T-helper 1 cell treated with Interleukin-12 subunit alpha and Interleukin-12 subunit beta and Interleukin-4 antibody, amounts not matched to agents 30 μg/mL and 1 μg/mL, for 36 hours (primary cell): ENCODE measurements around the gene PCDHGA2.
"Not testable (repeated sequence)": the region's sequence is repeated elsewhere in the genome, so short reads cannot be mapped to it uniquely, and the experiment has no call there.

ENCODE experiments used
- H3K27ac Mint-ChIP-seq: one replicate; pipeline ENCODE4 v1.8.0; 2021; ENCODE audit warnings: mild to moderate bottlenecking, mixed read lengths
- H3K27me3 Mint-ChIP-seq: one replicate; pipeline ENCODE4 v1.8.0; 2021; ENCODE audit warnings: low read depth, mixed read lengths
- H3K36me3 Mint-ChIP-seq: one replicate; pipeline ENCODE4 v1.8.0; 2021; ENCODE audit warnings: low read depth, mixed read lengths
- H3K4me1 Mint-ChIP-seq: one replicate; pipeline ENCODE4 v1.8.0; 2021; ENCODE audit warnings: low read depth, mixed read lengths
- H3K4me3 Mint-ChIP-seq: one replicate; pipeline ENCODE4 v1.8.0; 2021; ENCODE audit warnings: mild to moderate bottlenecking, moderate library complexity, mixed read lengths
- H3K9me3 Mint-ChIP-seq: one replicate; pipeline ENCODE4 v1.8.0; 2021; ENCODE audit warnings: mixed read lengths

The PCDHGA2 gene

GRCh38 chr5:141384471-141385267 is 46.1 kb downstream of the PCDHGA2 start:
- no peaks in the 10 kb centered on the region for H3K4me1 Mint-ChIP-seq
- H3K4me3 Mint-ChIP-seq = no peak overlapping the region
- no peak overlapping the region for H3K27ac Mint-ChIP-seq
- peaks cover 2% of the 10 kb centered on the region for H3K36me3 Mint-ChIP-seq
- peaks cover 40% of the 10 kb centered on the region for H3K9me3 Mint-ChIP-seq
- peaks cover 35% of the 10 kb centered on the region for H3K27me3 Mint-ChIP-seq

- not testable (repeated sequence) for H3K36me3 Mint-ChIP-seq, H3K27ac Mint-ChIP-seq, H3K4me1 Mint-ChIP-seq, H3K4me3 Mint-ChIP-seq
- Mint-ChIP-seq H3K27me3 (peaks cover 28% of the 10 kb centered on the region), H3K9me3 (peaks cover 48% of the 10 kb centered on the region)
Measured at GRCh38 chr5:141387557-141388311, 49.2 kb downstream of the PCDHGA2 start, which contains the start of gene PCDHGB4. PCDHGB4 (plus strand) TSS chr5:141387698; CDS start chr5:141387885, 187 bp downstream.

GRCh38 chr5:141388661-141389060 is 50.1 kb downstream of the PCDHGA2 start:
- Mint-ChIP-seq H3K4me1 (no peaks in the 10 kb centered on the region), H3K36me3 (peaks cover 2% of the 10 kb centered on the region), H3K4me3 (no peak overlapping the region), H3K9me3 (peaks cover 48% of the 10 kb centered on the region), H3K27me3 (peaks cover 25% of the 10 kb centered on the region), H3K27ac (no peak overlapping the region)

- no peak overlapping the region for H3K27ac Mint-ChIP-seq
- H3K9me3 Mint-ChIP-seq = peaks cover 48% of the 10 kb centered on the region
- H3K36me3 Mint-ChIP-seq = peaks cover 2% of the 10 kb centered on the region
- H3K27me3 Mint-ChIP-seq = peaks cover 31% of the 10 kb centered on the region
- H3K4me1 Mint-ChIP-seq = no peaks in the 10 kb centered on the region
- H3K4me3 Mint-ChIP-seq = no peak overlapping the region
Measured at GRCh38 chr5:141389153-141390042, 50.8 kb downstream of the PCDHGA2 start.

- H3K27me3 Mint-ChIP-seq = peaks cover 26% of the 10 kb centered on the region
- peaks cover 2% of the 10 kb centered on the region for H3K36me3 Mint-ChIP-seq
- H3K4me1 Mint-ChIP-seq = no peaks in the 10 kb centered on the region
- H3K9me3 Mint-ChIP-seq = peaks cover 45% of the 10 kb centered on the region
- no peak within 1 kb of the TSS for H3K4me3 Mint-ChIP-seq
- no peak within 1 kb of the TSS for H3K27ac Mint-ChIP-seq
Measured at GRCh38 chr5:141392429-141393198, 54.1 kb downstream of the PCDHGA2 start, which contains the start of gene PCDHGA8. PCDHGA8 (plus strand) TSS chr5:141392633; CDS start chr5:141392814, 181 bp downstream.
